ENCODE results near the gene AGAP3. TPM values are rescaled to one million over a fixed set of nuclear protein-coding genes. Genes with fewer than 3 reads are reported as not detected.
A peak's percentile ranks its signal among the peaks of the same experiment; 100 is the strongest.

AGAP3 gene
- total RNA-seq, 1 donor from 2014 or later, result 77.8 TPM

GRCh38 chr7:151181011-151181431 is 94.7 kb downstream of the AGAP3 start:
- DNase-seq (ENCODE audit: low spot score), result peak; percentile 92
- H3K36me3 Mint-ChIP-seq (ENCODE audit: low read depth), result no peaks in the 10 kb centered on the region
- H3K9me3 Mint-ChIP-seq (ENCODE audit: low read depth), result no peaks in the 10 kb centered on the region
- H3K4me3 Mint-ChIP-seq (ENCODE audit: unreplicated experiment), result no peak overlapping the region
- no peak for TF ChIP-seq CTCF (IDR thresholded peaks at IDR 0.05)
- H3K27me3 Mint-ChIP-seq (ENCODE audit: low read depth), result peaks cover 37% of the 10 kb centered on the region
- H3K4me1 Mint-ChIP-seq (ENCODE audit: low read depth), result no peaks in the 10 kb centered on the region
- no peak overlapping the region for H3K27ac Mint-ChIP-seq (ENCODE audit: unreplicated experiment)

GRCh38 chr7:151185762-151186639 is 99.7 kb downstream of the AGAP3 start:
- no peak for TF ChIP-seq CTCF (IDR thresholded peaks at IDR 0.05)
- Mint-ChIP-seq H3K27me3 (ENCODE audit: low read depth) (peaks cover 35% of the 10 kb centered on the region), H3K9me3 (ENCODE audit: low read depth) (no peaks in the 10 kb centered on the region), H3K4me1 (ENCODE audit: low read depth) (no peaks in the 10 kb centered on the region), H3K4me3 (ENCODE audit: unreplicated experiment) (no peak overlapping the region), H3K36me3 (ENCODE audit: low read depth) (no peaks in the 10 kb centered on the region), H3K27ac (ENCODE audit: unreplicated experiment) (no peak overlapping the region)
- DNase-seq (ENCODE audit: low spot score), result no peak

- H3K9me3 Mint-ChIP-seq (ENCODE audit: low read depth), result no peaks in the 10 kb centered on the region
- H3K27me3 Mint-ChIP-seq (ENCODE audit: low read depth), result peaks cover 34% of the 10 kb centered on the region
- H3K27ac Mint-ChIP-seq (ENCODE audit: unreplicated experiment), result no peak within 1 kb of the TSS
Measured at GRCh38 chr7:151186640-151187408, 100.5 kb downstream of the AGAP3 start, which contains the start of gene ASB10. ASB10 (minus strand) TSS chr7:151187250; CDS start chr7:151187130, 120 bp downstream.

GRCh38 chr7:151187409-151188251 is 101.4 kb downstream of the AGAP3 start:
- Mint-ChIP-seq H3K4me1 (ENCODE audit: low read depth) (no peaks in the 10 kb centered on the region), H3K27me3 (ENCODE audit: low read depth) (peaks cover 30% of the 10 kb centered on the region), H3K4me3 (ENCODE audit: unreplicated experiment) (no peak overlapping the region), H3K9me3 (ENCODE audit: low read depth) (no peaks in the 10 kb centered on the region), H3K36me3 (ENCODE audit: low read depth) (no peaks in the 10 kb centered on the region), H3K27ac (ENCODE audit: unreplicated experiment) (no peak overlapping the region)
- DNase-seq (ENCODE audit: low spot score), result peak; percentile 89
- TF ChIP-seq CTCF (IDR thresholded peaks at IDR 0.05), result no peak

More at GRCh38 chr7:151186640-151187408, 100.5 kb downstream of the AGAP3 start, which contains the start of gene ASB10:
- DNase-seq (ENCODE audit: low spot score), result no peak
- Mint-ChIP-seq H3K4me3 (ENCODE audit: unreplicated experiment) (no peak within 1 kb of the TSS), H3K36me3 (ENCODE audit: low read depth) (no peaks in the 10 kb centered on the region), H3K4me1 (ENCODE audit: low read depth) (no peaks in the 10 kb centered on the region)
- no peak for TF ChIP-seq CTCF (IDR thresholded peaks at IDR 0.05)

All from chondrocyte (in vitro differentiated cells).